HEK293 (cell line): Measurements from ENCODE around the gene BCCIP.

Experiments
- CTCF ChIA-PET: fragments of 350-600 bp; formaldehyde crosslinking; extraction: SDS; loops from one replicate; lab custom pipeline; 2021; ENCODE audit warnings: antibody characterized with exemption; lab: Yijun Ruan, JAX
- POLR2A ChIA-PET: fragments of 300-600 bp; formaldehyde crosslinking; extraction: SDS; loops from one replicate; lab custom pipeline; 2020; ENCODE audit warnings: antibody characterized with exemption, inconsistent platforms; lab: Yijun Ruan, JAX
- H3K27ac ChIP-seq: fragments of 200-500 bp; sonication (Bioruptor generic); 2 replicates; pipeline ENCODE4 v1.5.1; 2014; ENCODE audit warnings: low read depth, low read length, control low read depth, inconsistent platforms; ENCODE audit errors: extremely low read depth
- H3K36me3 ChIP-seq, 2 experiments: fragments of 200-500 bp in 1 of 2; sonication (Bioruptor generic) in 1 of 2; 1 replicate in 1 of 2; 2 replicates in 1 of 2; pipeline ENCODE4 v1.5.1; 2014 to 2017; ENCODE audit warnings: inconsistent platforms in 2 of 2, low read length in 2 of 2; ENCODE audit not compliant: control insufficient read depth in 2 of 2, insufficient read depth in 1 of 2
- H3K4me1 ChIP-seq: fragments of 200-500 bp; sonication (Bioruptor generic); 2 replicates; pipeline ENCODE4 v1.5.1; 2014; ENCODE audit warnings: mild to moderate bottlenecking, low read length, inconsistent platforms; ENCODE audit not compliant: control insufficient read depth, insufficient read depth
- H3K4me3 ChIP-seq: 2 replicates; pipeline ENCODE4 v1.5.1; 2011; ENCODE audit warnings: low read depth, mild to moderate bottlenecking, control low read depth, low read length, moderate library complexity
- H3K9me3 ChIP-seq: fragments of 200-500 bp; sonication (Bioruptor generic); 2 replicates; pipeline ENCODE4 v1.5.1; 2014; ENCODE audit warnings: low read depth, low read length, inconsistent platforms; ENCODE audit not compliant: control insufficient read depth, insufficient read depth
- BCL11A ChIP-seq: fragments of 450-650 bp; formaldehyde crosslinking; IDR thresholded peaks from 2 replicates; pipeline ENCODE4 v1.5.1; 2016; ENCODE audit warnings: low read depth, missing biosample characterization, missing genetic modification characterization
- GLI4 ChIP-seq: fragments of 450-650 bp; formaldehyde crosslinking; IDR thresholded peaks from 2 replicates; pipeline ENCODE4 v1.5.1; 2016; ENCODE audit warnings: missing biosample characterization, missing genetic modification characterization
- GLIS1 ChIP-seq: fragments of 450-650 bp; formaldehyde crosslinking; IDR thresholded peaks from 2 replicates; pipeline ENCODE4 v1.5.1; 2016; ENCODE audit warnings: missing biosample characterization, missing genetic modification characterization
- ZBTB17 ChIP-seq: fragments of 450-650 bp; formaldehyde crosslinking; IDR thresholded peaks from 2 replicates; pipeline ENCODE4 v1.5.1; 2016; ENCODE audit warnings: missing biosample characterization, missing genetic modification characterization
- ZBTB48 ChIP-seq: fragments of 450-650 bp; formaldehyde crosslinking; IDR thresholded peaks from 2 replicates; pipeline ENCODE4 v1.5.1; 2016; ENCODE audit warnings: missing biosample characterization, missing genetic modification characterization
- ZBTB8A ChIP-seq: fragments of 450-650 bp; formaldehyde crosslinking; IDR thresholded peaks from 2 replicates; pipeline ENCODE4 v1.5.1; 2016; ENCODE audit warnings: missing biosample characterization, missing genetic modification characterization
- ZNF138 ChIP-seq: fragments of 450-650 bp; formaldehyde crosslinking; IDR thresholded peaks from 2 replicates; pipeline ENCODE4 v1.5.1; 2016; ENCODE audit warnings: missing biosample characterization, missing genetic modification characterization, borderline replicate concordance
- ZNF140 ChIP-seq: fragments of 450-650 bp; formaldehyde crosslinking; IDR thresholded peaks from 2 replicates; pipeline ENCODE4 v1.5.1; 2016; ENCODE audit warnings: missing biosample characterization, missing genetic modification characterization
- ZNF16 ChIP-seq: fragments of 450-650 bp; formaldehyde crosslinking; IDR thresholded peaks from 2 replicates; pipeline ENCODE4 v1.5.1; 2016; ENCODE audit warnings: low read depth, missing biosample characterization, missing genetic modification characterization
- ZNF169 ChIP-seq: fragments of 450-650 bp; formaldehyde crosslinking; IDR thresholded peaks from 2 replicates; pipeline ENCODE4 v1.5.1; 2016; ENCODE audit warnings: missing biosample characterization, missing genetic modification characterization
- ZNF174 ChIP-seq: fragments of 450-650 bp; formaldehyde crosslinking; IDR thresholded peaks from 2 replicates; pipeline ENCODE4 v1.5.0; 2017; ENCODE audit warnings: missing biosample characterization, mild to moderate bottlenecking, missing genetic modification characterization
- ZNF175 ChIP-seq: fragments of 450-650 bp; formaldehyde crosslinking; IDR thresholded peaks from 2 replicates; pipeline ENCODE4 v1.5.1; 2016; ENCODE audit warnings: missing biosample characterization, missing genetic modification characterization
- ZNF2 ChIP-seq: fragments of 450-650 bp; formaldehyde crosslinking; IDR thresholded peaks from 2 replicates; pipeline ENCODE4 v1.5.1; 2016; ENCODE audit warnings: missing biosample characterization, missing genetic modification characterization
- ZNF211 ChIP-seq: fragments of 450-650 bp; formaldehyde crosslinking; IDR thresholded peaks from 2 replicates; pipeline ENCODE4 v1.5.1; 2016; ENCODE audit warnings: low read depth, missing biosample characterization, missing genetic modification characterization
- ZNF324 ChIP-seq: fragments of 450-650 bp; formaldehyde crosslinking; IDR thresholded peaks from 2 replicates; pipeline ENCODE4 v1.5.1; 2016; ENCODE audit warnings: missing biosample characterization, missing genetic modification characterization
- ZNF394 ChIP-seq: fragments of 450-650 bp; formaldehyde crosslinking; IDR thresholded peaks from 2 replicates; pipeline ENCODE4 v1.5.1; 2016; ENCODE audit warnings: missing biosample characterization, missing genetic modification characterization, mild to moderate bottlenecking, moderate library complexity, borderline replicate concordance
- ZNF555 ChIP-seq: fragments of 450-650 bp; formaldehyde crosslinking; conservative IDR thresholded peaks from 2 replicates; pipeline ENCODE4 v1.5.1; 2017; ENCODE audit warnings: missing biosample characterization, mild to moderate bottlenecking, missing genetic modification characterization, inconsistent platforms
- ZNF596 ChIP-seq: fragments of 450-650 bp; IDR thresholded peaks from 2 replicates; pipeline ENCODE4 v1.5.0; 2018; ENCODE audit warnings: missing biosample characterization, mild to moderate bottlenecking, missing genetic modification characterization, moderate library complexity
- ZNF623 ChIP-seq: fragments of 450-650 bp; formaldehyde crosslinking; IDR thresholded peaks from 2 replicates; pipeline ENCODE4 v1.5.1; 2016; ENCODE audit warnings: missing biosample characterization, missing genetic modification characterization
- ZNF626 ChIP-seq: fragments of 450-650 bp; sonication (Bioruptor Pico); formaldehyde crosslinking; IDR thresholded peaks from 2 replicates; pipeline ENCODE4 v1.5.1; 2018; ENCODE audit warnings: missing biosample characterization, missing genetic modification characterization, inconsistent platforms
- ZNF837 ChIP-seq: fragments of 450-650 bp; formaldehyde crosslinking; IDR thresholded peaks from 2 replicates; pipeline ENCODE4 v1.5.1; 2016; ENCODE audit warnings: missing biosample characterization, missing genetic modification characterization
- ZNF843 ChIP-seq: fragments of 450-650 bp; formaldehyde crosslinking; IDR thresholded peaks from 2 replicates; pipeline ENCODE4 v1.5.1; 2016; ENCODE audit warnings: missing biosample characterization, missing genetic modification characterization
- ZSCAN16 ChIP-seq: fragments of 450-650 bp; formaldehyde crosslinking; IDR thresholded peaks from 2 replicates; pipeline ENCODE4 v1.5.1; 2016; ENCODE audit warnings: missing biosample characterization, missing genetic modification characterization
- TF ChIP-seq, protein P1 (sequence below): fragments of 450-650 bp; formaldehyde crosslinking; IDR thresholded peaks from 2 replicates; pipeline ENCODE4 v1.5.1; 2017; ENCODE audit warnings: missing biosample characterization, missing genetic modification characterization
- TF ChIP-seq, protein P2 (sequence below): fragments of 450-650 bp; formaldehyde crosslinking; IDR thresholded peaks from 2 replicates; pipeline ENCODE4 v1.5.1; 2016; ENCODE audit warnings: missing biosample characterization, missing genetic modification characterization
- TF ChIP-seq, protein P3 (sequence below): fragments of 450-650 bp; formaldehyde crosslinking; IDR thresholded peaks from 2 replicates; pipeline ENCODE4 v1.5.1; 2017; ENCODE audit warnings: missing biosample characterization, missing genetic modification characterization
- TF ChIP-seq, protein P4 (sequence below): fragments of 450-650 bp; formaldehyde crosslinking; IDR thresholded peaks from 2 replicates; pipeline ENCODE4 v1.5.1; 2017; ENCODE audit warnings: missing biosample characterization, missing genetic modification characterization
- TF ChIP-seq, protein P5 (sequence below): fragments of 450-650 bp; formaldehyde crosslinking; IDR thresholded peaks from 2 replicates; pipeline ENCODE4 v1.5.1; 2016; ENCODE audit warnings: missing biosample characterization, missing genetic modification characterization, borderline replicate concordance

The BCCIP gene

DNA sequence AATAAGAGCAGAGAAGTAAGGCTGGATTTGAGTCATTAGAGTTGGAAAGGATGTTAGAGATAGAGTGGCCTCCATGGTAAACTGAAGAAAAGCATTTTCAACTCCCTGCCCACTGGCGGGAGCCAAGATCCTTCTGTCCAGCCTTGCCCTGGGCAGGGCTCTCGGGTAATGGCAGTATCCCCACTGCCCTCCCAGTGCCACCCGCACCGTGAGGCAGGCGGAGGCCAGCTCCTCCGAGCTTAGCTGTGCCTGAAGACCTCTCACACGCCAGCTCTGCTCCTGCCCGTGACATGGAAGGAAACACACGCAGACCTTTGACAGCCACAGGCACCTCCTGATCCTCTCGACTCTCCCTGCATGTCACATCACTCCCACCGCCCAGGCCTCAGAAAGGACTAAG is 22.3 kb downstream of the BCCIP start:
- Histone ChIP-seq H3K4me1 (no peaks in the 10 kb centered on the region), H3K4me3 (no peak overlapping the region), H3K27ac (no peak overlapping the region), H3K36me3 (peaks cover 25 to 80% of the 10 kb centered on the region in 2 experiments), H3K9me3 (no peaks in the 10 kb centered on the region)
- no peak for TF ChIP-seq ZBTB48 (tag by site-specific recombination)
- TF ChIP-seq ZNF138 (tag by site-specific recombination): no peak
- no peak for TF ChIP-seq BCL11A (tag by site-specific recombination)
- TF ChIP-seq, protein P1, sequence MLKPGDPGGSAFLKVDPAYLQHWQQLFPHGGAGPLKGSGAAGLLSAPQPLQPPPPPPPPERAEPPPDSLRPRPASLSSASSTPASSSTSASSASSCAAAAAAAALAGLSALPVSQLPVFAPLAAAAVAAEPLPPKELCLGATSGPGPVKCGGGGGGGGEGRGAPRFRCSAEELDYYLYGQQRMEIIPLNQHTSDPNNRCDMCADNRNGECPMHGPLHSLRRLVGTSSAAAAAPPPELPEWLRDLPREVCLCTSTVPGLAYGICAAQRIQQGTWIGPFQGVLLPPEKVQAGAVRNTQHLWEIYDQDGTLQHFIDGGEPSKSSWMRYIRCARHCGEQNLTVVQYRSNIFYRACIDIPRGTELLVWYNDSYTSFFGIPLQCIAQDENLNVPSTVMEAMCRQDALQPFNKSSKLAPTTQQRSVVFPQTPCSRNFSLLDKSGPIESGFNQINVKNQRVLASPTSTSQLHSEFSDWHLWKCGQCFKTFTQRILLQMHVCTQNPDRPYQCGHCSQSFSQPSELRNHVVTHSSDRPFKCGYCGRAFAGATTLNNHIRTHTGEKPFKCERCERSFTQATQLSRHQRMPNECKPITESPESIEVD (tag by site-specific recombination): no peak
- TF ChIP-seq ZNF843 (tag by site-specific recombination): no peak
- TF ChIP-seq ZNF623 (tag by site-specific recombination): no peak
- TF ChIP-seq ZNF2 (tag by site-specific recombination): no peak
- no peak for TF ChIP-seq GLIS1 (tag by site-specific recombination)
- no peak for TF ChIP-seq ZNF175 (tag by site-specific recombination)
- TF ChIP-seq GLI4: no peak
- TF ChIP-seq ZNF394: no peak
- TF ChIP-seq ZNF211: no peak
- no peak for TF ChIP-seq ZBTB8A (tag by site-specific recombination)
- ChIA-PET CTCF (no interaction called here), POLR2A (interaction anchor here (1.3 kb wide), 1 partner anchor 22 kb away, joined by 3 read pairs; the partner anchor contains the start of genes BCCIP and UROS)

DNA sequence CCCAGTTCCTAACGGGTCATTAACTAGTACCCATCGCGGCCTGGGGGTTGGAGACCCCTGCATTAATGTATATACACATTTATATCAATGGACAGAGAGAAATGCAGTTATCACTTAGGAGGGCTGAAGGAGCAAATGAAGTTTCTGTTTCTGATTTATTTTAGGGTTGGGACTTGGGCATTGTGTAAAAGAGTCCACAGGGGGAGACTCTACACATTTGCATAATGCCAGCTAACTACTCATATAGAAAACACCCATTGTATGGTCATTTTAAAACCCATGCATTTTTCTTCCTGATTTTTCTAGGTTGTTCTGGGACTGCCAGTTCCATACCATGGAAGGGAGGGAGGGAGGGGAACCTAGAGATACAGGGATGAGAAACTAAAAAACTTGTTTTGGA is 23.5 kb downstream of the BCCIP start:
- H3K27ac ChIP-seq: no peak overlapping the region
- no peaks in the 10 kb centered on the region for H3K9me3 ChIP-seq
- H3K36me3 ChIP-seq: peaks cover 24 to 79% of the 10 kb centered on the region in 2 experiments
- no peak overlapping the region for H3K4me3 ChIP-seq
- no peaks in the 10 kb centered on the region for H3K4me1 ChIP-seq
- CTCF ChIA-PET: interaction anchor here (0.6 kb wide), 1 partner anchor 1423 kb away, joined by 3 read pairs; no protein-coding TSS in a partner anchor
- TF ChIP-seq ZNF174 (tag by site-specific recombination) (no peak), ZNF626 (tag by site-specific recombination) (no peak), ZNF596 (tag by site-specific recombination) (no peak), ZNF837 (tag by site-specific recombination) (no peak)
- TF ChIP-seq, protein P2, sequence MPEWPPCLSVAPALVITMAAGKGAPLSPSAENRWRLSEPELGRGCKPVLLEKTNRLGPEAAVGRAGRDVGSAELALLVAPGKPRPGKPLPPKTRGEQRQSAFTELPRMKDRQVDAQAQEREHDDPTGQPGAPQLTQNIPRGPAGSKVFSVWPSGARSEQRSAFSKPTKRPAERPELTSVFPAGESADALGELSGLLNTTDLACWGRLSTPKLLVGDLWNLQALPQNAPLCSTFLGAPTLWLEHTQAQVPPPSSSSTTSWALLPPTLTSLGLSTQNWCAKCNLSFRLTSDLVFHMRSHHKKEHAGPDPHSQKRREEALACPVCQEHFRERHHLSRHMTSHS: no peak
- POLR2A ChIA-PET: interaction anchor here (1.3 kb wide), 1 partner anchor 24 kb away, joined by 3 read pairs; the partner anchor contains the start of genes BCCIP and UROS

DNA sequence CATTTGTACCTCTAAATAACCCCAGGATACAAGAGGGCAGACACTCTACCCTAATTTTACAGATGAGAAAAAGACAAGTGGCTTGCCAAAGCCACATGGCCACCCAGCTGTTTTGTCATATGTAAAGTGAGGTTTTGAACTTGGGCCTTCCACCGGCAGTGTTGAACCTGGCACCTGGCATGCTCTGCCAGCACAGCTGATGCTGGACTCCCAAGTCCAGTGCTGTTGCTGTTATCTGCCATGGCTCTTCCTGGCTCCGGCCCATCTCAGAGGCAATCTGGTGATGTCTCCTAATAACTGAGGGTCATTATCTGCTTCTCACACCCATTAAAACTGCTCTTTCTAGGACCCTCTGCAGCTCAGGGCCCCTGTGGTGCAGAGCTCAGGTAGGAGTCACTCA is 25.0 kb downstream of the BCCIP start:
- H3K27ac ChIP-seq: no peak overlapping the region
- no peak overlapping the region for H3K4me3 ChIP-seq
- POLR2A ChIA-PET: no interaction called here
- H3K4me1 ChIP-seq: no peaks in the 10 kb centered on the region
- H3K9me3 ChIP-seq: no peaks in the 10 kb centered on the region
- H3K36me3 ChIP-seq: peaks cover 17 to 82% of the 10 kb centered on the region in 2 experiments
- CTCF ChIA-PET: no interaction called here
- no peak for TF ChIP-seq ZNF16 (tag by site-specific recombination)
- no peak for TF ChIP-seq ZSCAN16 (tag by site-specific recombination)
- TF ChIP-seq, protein P3, sequence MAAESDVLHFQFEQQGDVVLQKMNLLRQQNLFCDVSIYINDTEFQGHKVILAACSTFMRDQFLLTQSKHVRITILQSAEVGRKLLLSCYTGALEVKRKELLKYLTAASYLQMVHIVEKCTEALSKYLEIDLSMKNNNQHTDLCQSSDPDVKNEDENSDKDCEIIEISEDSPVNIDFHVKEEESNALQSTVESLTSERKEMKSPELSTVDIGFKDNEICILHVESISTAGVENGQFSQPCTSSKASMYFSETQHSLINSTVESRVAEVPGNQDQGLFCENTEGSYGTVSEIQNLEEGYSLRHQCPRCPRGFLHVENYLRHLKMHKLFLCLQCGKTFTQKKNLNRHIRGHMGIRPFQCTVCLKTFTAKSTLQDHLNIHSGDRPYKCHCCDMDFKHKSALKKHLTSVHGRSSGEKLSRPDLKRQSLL (tag by site-specific recombination): no peak
- no peak for TF ChIP-seq ZNF140
- TF ChIP-seq, protein P4, sequence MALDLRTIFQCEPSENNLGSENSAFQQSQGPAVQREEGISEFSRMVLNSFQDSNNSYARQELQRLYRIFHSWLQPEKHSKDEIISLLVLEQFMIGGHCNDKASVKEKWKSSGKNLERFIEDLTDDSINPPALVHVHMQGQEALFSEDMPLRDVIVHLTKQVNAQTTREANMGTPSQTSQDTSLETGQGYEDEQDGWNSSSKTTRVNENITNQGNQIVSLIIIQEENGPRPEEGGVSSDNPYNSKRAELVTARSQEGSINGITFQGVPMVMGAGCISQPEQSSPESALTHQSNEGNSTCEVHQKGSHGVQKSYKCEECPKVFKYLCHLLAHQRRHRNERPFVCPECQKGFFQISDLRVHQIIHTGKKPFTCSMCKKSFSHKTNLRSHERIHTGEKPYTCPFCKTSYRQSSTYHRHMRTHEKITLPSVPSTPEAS: no peak
- no peak for TF ChIP-seq ZNF555 (tag by site-specific recombination)
- TF ChIP-seq GLI4: no peak
- no peak for TF ChIP-seq ZBTB17 (tag by site-specific recombination)
- TF ChIP-seq ZNF169 (tag by site-specific recombination): no peak
- TF ChIP-seq, protein P5, sequence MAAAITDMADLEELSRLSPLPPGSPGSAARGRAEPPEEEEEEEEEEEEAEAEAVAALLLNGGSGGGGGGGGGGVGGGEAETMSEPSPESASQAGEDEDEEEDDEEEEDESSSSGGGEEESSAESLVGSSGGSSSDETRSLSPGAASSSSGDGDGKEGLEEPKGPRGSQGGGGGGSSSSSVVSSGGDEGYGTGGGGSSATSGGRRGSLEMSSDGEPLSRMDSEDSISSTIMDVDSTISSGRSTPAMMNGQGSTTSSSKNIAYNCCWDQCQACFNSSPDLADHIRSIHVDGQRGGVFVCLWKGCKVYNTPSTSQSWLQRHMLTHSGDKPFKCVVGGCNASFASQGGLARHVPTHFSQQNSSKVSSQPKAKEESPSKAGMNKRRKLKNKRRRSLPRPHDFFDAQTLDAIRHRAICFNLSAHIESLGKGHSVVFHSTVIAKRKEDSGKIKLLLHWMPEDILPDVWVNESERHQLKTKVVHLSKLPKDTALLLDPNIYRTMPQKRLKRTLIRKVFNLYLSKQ (tag by site-specific recombination): no peak
- TF ChIP-seq ZNF324 (tag by site-specific recombination): no peak
